ENCODE results near the gene BANP. TPM values are rescaled to one million over a fixed set of nuclear protein-coding genes. Genes with fewer than 3 reads are reported as not detected.

The BANP gene
- total and polyA plus RNA-seq, 12 donors: 6.1 to 20.4 (median 13.5) TPM

- TF ChIP-seq, protein P1, sequence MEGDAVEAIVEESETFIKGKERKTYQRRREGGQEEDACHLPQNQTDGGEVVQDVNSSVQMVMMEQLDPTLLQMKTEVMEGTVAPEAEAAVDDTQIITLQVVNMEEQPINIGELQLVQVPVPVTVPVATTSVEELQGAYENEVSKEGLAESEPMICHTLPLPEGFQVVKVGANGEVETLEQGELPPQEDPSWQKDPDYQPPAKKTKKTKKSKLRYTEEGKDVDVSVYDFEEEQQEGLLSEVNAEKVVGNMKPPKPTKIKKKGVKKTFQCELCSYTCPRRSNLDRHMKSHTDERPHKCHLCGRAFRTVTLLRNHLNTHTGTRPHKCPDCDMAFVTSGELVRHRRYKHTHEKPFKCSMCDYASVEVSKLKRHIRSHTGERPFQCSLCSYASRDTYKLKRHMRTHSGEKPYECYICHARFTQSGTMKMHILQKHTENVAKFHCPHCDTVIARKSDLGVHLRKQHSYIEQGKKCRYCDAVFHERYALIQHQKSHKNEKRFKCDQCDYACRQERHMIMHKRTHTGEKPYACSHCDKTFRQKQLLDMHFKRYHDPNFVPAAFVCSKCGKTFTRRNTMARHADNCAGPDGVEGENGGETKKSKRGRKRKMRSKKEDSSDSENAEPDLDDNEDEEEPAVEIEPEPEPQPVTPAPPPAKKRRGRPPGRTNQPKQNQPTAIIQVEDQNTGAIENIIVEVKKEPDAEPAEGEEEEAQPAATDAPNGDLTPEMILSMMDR (IDR thresholded peaks at IDR 0.05): no peak
- 92 to 94% methylated on average over 12 of the region's 12 CpGs for WGBS, 2 donors
- DNase-seq: no peak
- Histone ChIP-seq H3K36me3 (peaks cover 0 to 79% (median 8%) of the 10 kb centered on the region in 9 donors), H3K27ac (no peak overlapping the region), H3K4me3 (no peak overlapping the region), H3K4me1 (no peaks in the 10 kb centered on the region), H3K9me3 (no peaks in the 10 kb centered on the region), H3K27me3 (no peaks in the 10 kb centered on the region)
- no peak for ATAC-seq
- intact Hi-C loops (cut with DNase I): no loop called here
Observed at GRCh38 chr16:88070341-88070740, 119.1 kb downstream of the BANP start.

GRCh38 chr16:88070989-88071625 is 119.9 kb downstream of the BANP start:
- no peaks in the 10 kb centered on the region for H3K27me3 ChIP-seq
- H3K4me1 ChIP-seq: no peaks in the 10 kb centered on the region
- no peak overlapping the region for H3K27ac ChIP-seq
- WGBS, 2 donors: 95 to 97% methylated on average over 23 of the region's 23 CpGs
- peaks cover 0 to 76% (median 8%) of the 10 kb centered on the region in 9 donors for H3K36me3 ChIP-seq
- no peak for DNase-seq
- intact Hi-C loops (cut with DNase I): no loop called here
- TF ChIP-seq, protein P1 (IDR thresholded peaks at IDR 0.05): no peak
- no peaks in the 10 kb centered on the region for H3K9me3 ChIP-seq
- no peak overlapping the region for H3K4me3 ChIP-seq
- ATAC-seq: no peak

GRCh38 chr16:88071908-88072307 is 120.7 kb downstream of the BANP start:
- ATAC-seq (no peak), DNase-seq (no peak)
- WGBS, 2 donors: 95% methylated on average over 33 of the region's 33 CpGs
- H3K27me3 ChIP-seq: no peaks in the 10 kb centered on the region
- H3K36me3 ChIP-seq: peaks cover 0 to 76% (median 8%) of the 10 kb centered on the region in 9 donors
- H3K27ac ChIP-seq: no peak overlapping the region
- H3K9me3 ChIP-seq: no peaks in the 10 kb centered on the region
- H3K4me1 ChIP-seq: peaks cover 0 to 1% (median 0%) of the 10 kb centered on the region in 9 donors
- intact Hi-C loops (cut with DNase I): no loop called here
- TF ChIP-seq, protein P1 (IDR thresholded peaks at IDR 0.05): no peak
- no peak overlapping the region for H3K4me3 ChIP-seq

DNA sequence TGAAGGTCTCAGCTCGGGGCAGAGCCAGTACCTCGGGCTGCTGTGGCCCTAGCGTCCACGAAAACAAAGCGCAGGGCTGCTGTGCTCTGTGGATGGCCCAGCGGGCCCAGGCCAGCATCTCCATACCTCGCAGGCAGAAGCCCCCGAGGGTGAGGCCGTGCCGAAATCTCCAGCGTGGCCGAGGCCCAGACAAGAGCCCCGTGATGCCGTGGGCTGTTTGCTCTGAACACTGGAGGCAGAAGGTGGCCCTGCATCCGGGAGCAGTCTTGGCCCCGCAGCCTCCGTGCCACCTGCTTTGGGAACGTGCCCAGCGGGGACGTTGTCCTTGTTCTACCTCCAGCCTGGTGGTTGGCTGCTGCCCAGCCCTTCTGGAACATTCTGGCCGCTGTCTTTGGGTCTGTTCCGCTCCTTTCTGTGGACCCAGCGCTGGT is 121.4 kb downstream of the BANP start:
- Histone ChIP-seq H3K4me1 (peaks cover 0 to 8% (median 1%) of the 10 kb centered on the region in 9 donors), H3K27ac (no peak overlapping the region), H3K9me3 (no peaks in the 10 kb centered on the region), H3K36me3 (peaks cover 0 to 77% (median 8%) of the 10 kb centered on the region in 9 donors), H3K4me3 (no peak overlapping the region), H3K27me3 (no peaks in the 10 kb centered on the region)
- 91 to 93% methylated on average over 23 of the region's 23 CpGs for WGBS, 2 donors
- ATAC-seq (no peak), DNase-seq (no peak)
- intact Hi-C loops (cut with DNase I): no loop called here
- TF ChIP-seq, protein P1 (IDR thresholded peaks at IDR 0.05): no peak
